Prostate gland (tissue), 2 donors: ENCODE measurements around the gene MLC1.

Experiments used
- POLR2A ChIP-seq: fragments of 450-650 bp; IDR thresholded peaks from one replicate; pipeline ENCODE4 v1.6.1; 2016; ENCODE audit warnings: antibody characterized with exemption, mild to moderate bottlenecking
- TF ChIP-seq, protein P1 (sequence below), 4 experiments: fragments of 200-600 bp in 2 of 4; fragments of 450-650 bp in 2 of 4; sonication (generic) in 2 of 4; IDR thresholded peaks; 1 replicate in 3 of 4; 2 replicates in 1 of 4; pipeline ENCODE4 v1.5.1; 2016 to 2019; ENCODE audit warnings: antibody characterized with exemption in 4 of 4, mild to moderate bottlenecking in 2 of 4, moderate library complexity in 2 of 4

DNA sequence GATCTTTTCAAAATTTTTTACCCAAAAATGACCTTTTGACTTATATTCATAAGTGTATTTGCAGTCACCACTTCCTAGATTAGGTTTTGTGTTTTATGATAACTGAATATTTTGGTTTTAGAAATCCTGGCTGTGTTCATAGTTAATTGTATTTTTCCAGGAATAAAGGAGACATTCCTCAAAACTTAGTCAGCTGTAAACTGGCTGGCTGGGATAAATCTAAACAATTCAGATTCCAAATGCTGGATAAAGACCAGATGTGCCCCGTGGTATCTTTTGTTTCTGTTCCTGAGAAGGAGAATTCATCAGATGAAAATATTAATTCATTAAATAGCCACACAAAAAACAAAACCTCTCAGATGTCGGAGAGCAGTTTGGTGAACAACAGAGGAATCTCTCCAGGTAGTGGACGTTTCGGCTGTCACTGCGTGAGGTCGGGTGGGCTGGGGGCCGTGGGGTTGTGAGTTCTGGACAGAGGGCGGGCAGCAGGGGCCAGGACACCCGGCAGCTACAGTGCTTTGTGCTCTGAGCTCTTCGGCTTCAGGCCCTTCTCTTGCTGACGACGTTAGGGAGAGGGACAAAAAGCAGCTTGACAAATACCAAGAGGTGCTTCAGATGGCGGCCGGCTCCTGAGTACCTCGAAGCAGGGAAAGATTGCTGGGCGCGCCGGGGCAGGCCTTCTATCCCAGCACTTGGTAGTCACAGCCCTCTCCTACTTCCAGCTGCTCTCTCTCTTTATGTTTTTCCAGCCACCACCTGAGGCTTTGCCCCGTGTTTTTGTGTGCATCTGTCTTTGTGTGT, 29.2 kb upstream of the MLC1 start:
- TF ChIP-seq, protein P1, sequence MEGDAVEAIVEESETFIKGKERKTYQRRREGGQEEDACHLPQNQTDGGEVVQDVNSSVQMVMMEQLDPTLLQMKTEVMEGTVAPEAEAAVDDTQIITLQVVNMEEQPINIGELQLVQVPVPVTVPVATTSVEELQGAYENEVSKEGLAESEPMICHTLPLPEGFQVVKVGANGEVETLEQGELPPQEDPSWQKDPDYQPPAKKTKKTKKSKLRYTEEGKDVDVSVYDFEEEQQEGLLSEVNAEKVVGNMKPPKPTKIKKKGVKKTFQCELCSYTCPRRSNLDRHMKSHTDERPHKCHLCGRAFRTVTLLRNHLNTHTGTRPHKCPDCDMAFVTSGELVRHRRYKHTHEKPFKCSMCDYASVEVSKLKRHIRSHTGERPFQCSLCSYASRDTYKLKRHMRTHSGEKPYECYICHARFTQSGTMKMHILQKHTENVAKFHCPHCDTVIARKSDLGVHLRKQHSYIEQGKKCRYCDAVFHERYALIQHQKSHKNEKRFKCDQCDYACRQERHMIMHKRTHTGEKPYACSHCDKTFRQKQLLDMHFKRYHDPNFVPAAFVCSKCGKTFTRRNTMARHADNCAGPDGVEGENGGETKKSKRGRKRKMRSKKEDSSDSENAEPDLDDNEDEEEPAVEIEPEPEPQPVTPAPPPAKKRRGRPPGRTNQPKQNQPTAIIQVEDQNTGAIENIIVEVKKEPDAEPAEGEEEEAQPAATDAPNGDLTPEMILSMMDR (IDR thresholded peaks at IDR 0.05) = no peak
- no peak for TF ChIP-seq POLR2A
